ENCODE data around the gene ZNF227.

- TF ChIP-seq CTCF (IDR thresholded peaks at IDR 0.05) (no peak), POLR2AphosphoS5 (IDR thresholded peaks at IDR 0.05) (no peak)
Measured at GRCh38 chr19:44260695-44261446, 48.5 kb downstream of the ZNF227 start.
